Myocyte (in vitro differentiated cells): ENCODE results near the gene SLC5A12. TPM values are rescaled to one million over a fixed set of nuclear protein-coding genes. Genes with fewer than 3 reads are reported as not detected.

Experiments
- DNase-seq: peaks from one replicate; pipeline ENCODE4 v3.0.0-alpha.2; 2012; ENCODE audit warnings: low read depth
- total RNA-seq: library from RNA; depleted of rRNA; stranded (reverse); fragments of >200 nt; gene quantifications from 2 replicates; pipeline ENCODE4 v1.2.3, GENCODE V29; 2014

SLC5A12 gene
- total RNA-seq, 1 donor from 2014 or later, result 0.05 TPM

- no peak for DNase-seq
Observed at GRCh38 chr11:26719998-26720397, 1.9 kb downstream of the SLC5A12 start.

GRCh38 chr11:26719289-26719973, 2.4 kb downstream of the SLC5A12 start:
- no peak for DNase-seq

GRCh38 chr11:26717771-26718170, 4.1 kb downstream of the SLC5A12 start:
- no peak for DNase-seq

- no peak for DNase-seq
Observed at GRCh38 chr11:26715133-26715532, 6.7 kb downstream of the SLC5A12 start.

GRCh38 chr11:26712497-26712896, 9.4 kb downstream of the SLC5A12 start:
- no peak for DNase-seq

- DNase-seq, result no peak
Observed at GRCh38 chr11:26710489-26710888, 11.4 kb downstream of the SLC5A12 start.

- DNase-seq, result no peak
Observed at GRCh38 chr11:26708736-26709456, 13.0 kb downstream of the SLC5A12 start.

GRCh38 chr11:26706181-26706580, 15.7 kb downstream of the SLC5A12 start:
- DNase-seq, result no peak

- DNase-seq, result no peak
Observed at GRCh38 chr11:26704249-26704648, 17.6 kb downstream of the SLC5A12 start.

GRCh38 chr11:26703411-26704191, 18.3 kb downstream of the SLC5A12 start:
- no peak for DNase-seq

GRCh38 chr11:26702406-26702805, 19.5 kb downstream of the SLC5A12 start:
- no peak for DNase-seq

- DNase-seq, result no peak
Observed at GRCh38 chr11:26700574-26701235, 21.2 kb downstream of the SLC5A12 start.

GRCh38 chr11:26698224-26698623, 23.6 kb downstream of the SLC5A12 start:
- no peak for DNase-seq

GRCh38 chr11:26696330-26696729, 25.5 kb downstream of the SLC5A12 start:
- DNase-seq, result no peak

- no peak for DNase-seq
Observed at GRCh38 chr11:26688701-26689100, 33.2 kb downstream of the SLC5A12 start.

- DNase-seq, result no peak
Observed at GRCh38 chr11:26687351-26687750, 34.5 kb downstream of the SLC5A12 start.

- DNase-seq, result no peak
Observed at GRCh38 chr11:26677566-26677965, 44.3 kb downstream of the SLC5A12 start.

GRCh38 chr11:26676641-26677040, 45.2 kb downstream of the SLC5A12 start:
- no peak for DNase-seq

- DNase-seq, result no peak
Observed at GRCh38 chr11:26675233-26675928, 46.5 kb downstream of the SLC5A12 start.

- no peak for DNase-seq
Observed at GRCh38 chr11:26665946-26666345, 55.9 kb downstream of the SLC5A12 start.

- DNase-seq, result no peak
Observed at GRCh38 chr11:26665036-26665435, 56.8 kb downstream of the SLC5A12 start.
